HTERT RPE-1 (cell line): ENCODE measurements around the gene NDUFS8.

Experiments
- in situ Hi-C: fragments of 300-500 bp; cut with MboI; formaldehyde crosslinking; loops from 4 replicates; pipeline ENCODE4 v1.14.3; 2020; ENCODE audit warnings: low sequenced_read_pairs

NDUFS8 gene

DNA sequence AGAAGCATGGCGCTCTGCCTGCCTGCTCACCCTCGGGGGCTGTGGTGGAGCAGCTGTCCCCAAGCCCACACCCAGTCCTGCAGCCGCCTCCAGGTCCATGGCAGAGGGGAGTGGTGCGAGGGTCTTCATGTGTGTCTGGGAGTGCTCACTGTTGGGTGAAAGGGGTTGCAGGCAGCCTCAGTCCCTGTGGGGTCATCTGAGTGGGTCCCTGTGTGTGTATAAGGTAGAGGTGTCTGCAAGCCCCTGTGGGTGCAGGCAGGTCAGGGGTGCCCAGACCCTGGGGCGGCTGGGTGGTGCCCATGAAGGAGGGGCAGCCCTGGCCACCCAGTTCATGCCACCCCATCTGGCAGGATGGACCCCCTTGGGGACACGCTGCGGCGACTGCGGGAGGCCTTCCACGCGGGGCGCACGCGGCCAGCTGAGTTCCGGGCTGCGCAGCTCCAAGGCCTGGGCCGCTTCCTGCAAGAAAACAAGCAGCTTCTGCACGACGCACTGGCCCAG lies 15.5 kb upstream of the NDUFS8 start:
- in situ Hi-C loops = no loop called here

DNA sequence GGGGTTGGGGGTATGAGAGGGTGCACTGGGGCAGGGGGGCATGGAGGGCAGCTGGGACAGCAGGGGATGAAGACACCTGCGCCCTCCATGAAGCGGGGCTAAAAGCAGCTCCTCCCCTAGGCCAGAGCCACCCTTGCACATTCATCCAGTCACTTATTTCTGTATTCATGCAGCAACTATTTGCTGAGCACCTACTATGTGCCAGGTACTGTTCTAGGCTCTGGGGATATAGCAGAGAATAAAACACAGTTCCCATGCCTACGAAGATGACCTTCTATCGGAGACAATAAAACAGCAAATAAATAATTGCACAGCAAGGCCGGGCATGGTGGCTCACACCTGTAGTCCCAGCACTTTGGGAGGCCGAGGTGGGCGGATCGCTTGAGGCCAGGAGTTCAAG lies 15.0 kb upstream of the NDUFS8 start:
- in situ Hi-C loops = no loop called here

DNA sequence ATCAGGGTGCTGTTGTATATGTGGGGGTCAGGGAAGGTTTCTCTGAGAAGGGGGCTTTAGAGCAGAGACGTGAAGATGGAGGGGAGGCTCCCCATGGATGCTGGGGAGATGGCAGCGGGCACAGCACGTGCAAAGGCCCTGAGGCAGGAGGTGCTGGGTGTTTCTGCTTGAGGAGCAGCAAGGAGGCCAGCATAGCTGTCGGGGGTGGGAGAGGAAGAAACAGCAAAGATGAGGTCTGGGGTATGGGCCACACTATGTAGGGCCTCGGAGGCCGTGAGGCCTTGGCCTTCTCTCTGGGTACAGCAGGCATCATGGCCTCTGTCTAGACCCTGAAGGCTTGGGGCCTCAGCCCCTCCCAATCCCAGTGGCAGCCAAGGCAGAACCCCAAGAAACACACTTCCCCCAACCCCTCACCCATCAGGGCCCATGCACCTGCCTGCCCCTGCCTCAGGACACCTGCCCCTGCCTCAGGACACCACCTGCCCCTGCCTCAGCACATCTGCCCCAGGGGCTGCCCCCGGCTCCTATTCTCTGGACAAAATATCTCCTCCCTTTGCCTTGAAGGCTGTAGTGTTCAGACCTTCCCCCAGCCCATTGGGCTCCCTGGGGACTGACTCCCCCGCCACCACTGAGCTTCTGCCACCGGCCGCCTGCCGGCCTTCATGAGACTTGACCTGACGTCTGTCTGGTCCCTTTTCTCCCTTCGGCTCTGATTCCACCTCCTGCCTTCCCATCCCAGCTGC lies 14.1 kb upstream of the NDUFS8 start:
- in situ Hi-C loops = no loop called here

DNA sequence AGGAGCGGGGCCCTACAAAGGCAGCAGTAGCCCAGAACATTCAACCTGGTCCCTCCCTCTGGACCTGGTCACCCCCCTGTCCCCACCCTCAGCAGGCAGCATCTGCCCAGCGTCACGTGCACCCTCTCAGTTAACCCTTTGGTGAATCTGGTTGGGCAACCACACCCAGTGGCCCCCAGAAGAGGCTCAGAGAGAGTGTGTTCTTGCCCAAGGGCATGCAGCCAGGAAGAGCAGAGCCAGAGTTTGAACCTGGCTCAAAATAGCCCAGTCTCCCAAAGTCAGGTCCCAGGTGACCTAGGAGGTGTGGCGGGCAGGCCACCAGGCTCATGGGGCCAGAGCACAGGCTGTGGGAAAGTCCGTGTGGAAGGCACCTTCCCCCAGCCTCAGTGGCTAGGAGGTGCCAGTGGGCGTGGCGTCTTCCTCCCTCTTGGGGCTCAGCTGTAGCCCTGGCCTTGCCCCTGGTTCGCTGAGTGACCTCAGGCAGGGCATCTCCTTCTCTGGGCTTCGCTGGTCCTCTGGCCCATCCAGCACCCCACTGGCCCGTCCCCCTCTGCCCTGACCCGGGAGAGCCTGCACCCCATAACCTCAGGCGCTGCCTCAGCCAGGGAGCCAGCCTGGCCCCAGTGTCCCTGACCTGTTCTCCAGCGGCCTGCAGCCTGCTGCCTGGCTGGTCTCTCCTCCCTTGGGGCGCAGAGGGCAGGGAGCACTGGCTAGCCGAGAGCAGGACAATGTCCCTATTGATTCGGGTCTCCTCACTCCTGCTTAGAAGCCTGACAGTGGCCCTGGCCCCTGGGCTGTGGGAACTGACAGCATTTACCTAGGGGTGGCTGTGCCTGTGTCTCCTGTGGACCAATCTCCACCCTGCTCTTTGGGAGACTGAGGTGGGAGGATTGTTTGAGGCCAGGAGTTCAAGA lies 13.3 kb upstream of the NDUFS8 start:
- in situ Hi-C loops = no loop called here

DNA sequence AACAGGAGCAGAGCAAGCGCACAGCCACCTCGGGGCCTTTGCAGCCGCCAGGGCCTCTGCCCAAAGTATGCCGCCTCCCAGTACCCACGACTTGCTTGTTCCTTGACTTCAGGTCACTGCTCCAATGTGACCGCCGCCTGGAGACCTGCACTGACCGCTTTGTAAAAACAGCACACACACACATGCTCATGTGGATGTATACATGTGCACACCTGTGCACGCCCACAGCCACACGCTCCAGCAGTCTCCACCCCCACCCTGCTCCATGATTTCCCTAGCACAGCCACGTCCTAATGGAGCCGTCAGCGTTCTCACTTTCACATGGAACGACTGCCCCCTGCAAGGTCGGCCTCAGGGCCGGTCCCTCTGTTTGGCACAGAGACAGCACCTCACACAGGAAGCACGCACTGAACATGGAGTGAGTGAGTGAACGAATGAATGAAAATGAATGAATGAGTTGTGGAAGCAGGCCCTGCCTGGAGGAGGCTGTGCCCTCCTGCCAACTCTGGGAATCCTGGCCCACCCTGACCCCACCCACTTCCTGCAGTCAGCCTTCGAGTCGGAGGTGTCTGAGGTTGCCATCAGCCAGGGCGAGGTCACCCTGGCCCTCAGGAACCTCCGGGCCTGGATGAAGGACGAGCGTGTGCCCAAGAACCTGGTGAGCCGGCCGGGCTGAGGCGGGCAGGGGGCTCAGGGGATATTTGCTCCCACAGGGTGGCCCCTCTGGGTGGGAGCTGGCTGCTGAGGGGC lies 12.3 kb upstream of the NDUFS8 start:
- in situ Hi-C loops = no loop called here

DNA sequence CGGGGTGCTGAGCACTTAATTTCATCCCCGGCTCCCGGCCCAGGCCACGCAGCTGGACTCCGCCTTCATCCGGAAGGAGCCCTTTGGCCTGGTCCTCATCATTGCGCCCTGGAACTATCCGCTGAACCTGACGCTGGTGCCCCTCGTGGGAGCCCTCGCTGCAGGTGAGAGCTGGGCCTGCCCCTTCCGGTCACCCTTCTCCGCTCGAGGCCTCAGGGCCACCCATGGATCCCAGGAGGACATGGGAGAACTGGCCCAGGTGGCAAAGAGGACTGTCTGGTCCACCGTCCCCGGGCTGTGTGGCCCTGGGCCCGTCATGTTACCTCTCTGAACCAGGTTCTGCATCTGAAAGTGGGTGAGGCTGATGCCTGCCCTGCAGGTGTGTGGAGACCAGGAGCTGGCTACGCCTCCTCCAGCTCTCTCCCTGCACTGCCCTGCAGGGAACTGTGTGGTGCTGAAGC lies 11.7 kb upstream of the NDUFS8 start:
- in situ Hi-C loops = no loop called here

DNA sequence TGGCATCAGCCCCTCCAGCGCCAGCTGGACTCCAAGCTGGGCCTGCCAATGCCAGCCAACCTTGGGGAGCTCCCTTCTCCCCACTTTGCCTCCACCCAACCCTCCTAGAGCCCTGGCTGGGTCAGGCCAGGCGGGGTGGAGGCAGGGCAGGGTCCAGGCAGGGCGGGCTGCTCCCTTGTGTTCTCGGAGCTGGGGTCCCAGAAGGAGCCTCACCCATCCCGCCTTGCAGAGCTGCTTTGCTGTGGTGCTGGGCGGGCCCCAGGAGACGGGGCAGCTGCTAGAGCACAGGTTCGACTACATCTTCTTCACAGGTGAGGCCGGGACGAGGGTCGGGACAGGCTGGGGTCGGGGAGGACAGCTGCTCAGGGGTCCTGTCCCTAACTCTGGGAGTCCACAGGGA lies 11.0 kb upstream of the NDUFS8 start:
- in situ Hi-C loops = no loop called here

DNA sequence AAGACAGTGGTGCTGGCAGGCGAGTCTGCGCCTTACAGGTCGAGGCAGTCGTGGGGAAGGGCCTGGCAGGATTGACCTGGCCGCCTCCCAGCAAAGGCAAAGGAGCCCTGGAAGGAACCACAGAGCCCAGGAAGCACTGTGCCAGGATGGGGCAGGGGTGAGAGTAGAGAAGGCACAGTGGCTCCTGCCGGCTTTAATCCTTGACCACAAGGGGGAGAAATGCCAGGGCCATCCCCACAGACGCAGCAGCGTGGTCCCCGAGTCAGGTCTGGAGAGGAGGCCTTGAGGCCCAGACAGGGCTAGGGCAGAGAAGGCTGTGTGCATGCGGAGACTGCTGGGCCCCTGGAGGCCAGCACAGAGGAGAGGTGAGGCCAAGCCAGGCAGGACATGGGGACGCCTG lies 9.9 kb upstream of the NDUFS8 start:
- in situ Hi-C loops = no loop called here

DNA sequence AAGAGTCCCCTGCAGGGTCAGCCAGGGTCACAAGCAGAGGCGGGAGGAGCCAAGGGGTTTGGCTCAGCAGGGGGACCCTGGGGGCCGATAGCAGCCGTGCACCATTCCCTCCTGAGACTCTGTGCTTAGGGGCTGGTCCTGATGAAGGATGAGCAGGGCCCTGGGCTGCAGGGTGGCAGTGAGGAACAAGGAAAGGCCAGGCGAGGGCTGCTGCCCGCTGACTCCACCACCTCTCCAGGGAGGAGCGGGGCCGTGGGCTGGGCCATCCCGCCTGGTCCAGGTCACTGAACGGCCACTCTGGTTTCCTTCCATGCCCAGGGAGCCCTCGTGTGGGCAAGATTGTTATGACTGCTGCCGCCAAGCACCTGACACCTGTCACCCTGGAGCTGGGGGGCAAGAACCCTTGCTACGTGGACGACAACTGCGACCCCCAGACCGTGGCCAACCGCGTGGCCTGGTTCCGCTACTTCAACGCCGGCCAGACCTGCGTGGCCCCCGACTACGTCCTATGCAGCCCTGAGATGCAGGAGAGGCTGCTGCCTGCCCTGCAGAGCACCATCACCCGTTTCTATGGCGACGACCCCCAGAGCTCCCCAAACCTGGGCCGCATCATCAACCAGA lies 9.2 kb upstream of the NDUFS8 start:
- in situ Hi-C loops = no loop called here

DNA sequence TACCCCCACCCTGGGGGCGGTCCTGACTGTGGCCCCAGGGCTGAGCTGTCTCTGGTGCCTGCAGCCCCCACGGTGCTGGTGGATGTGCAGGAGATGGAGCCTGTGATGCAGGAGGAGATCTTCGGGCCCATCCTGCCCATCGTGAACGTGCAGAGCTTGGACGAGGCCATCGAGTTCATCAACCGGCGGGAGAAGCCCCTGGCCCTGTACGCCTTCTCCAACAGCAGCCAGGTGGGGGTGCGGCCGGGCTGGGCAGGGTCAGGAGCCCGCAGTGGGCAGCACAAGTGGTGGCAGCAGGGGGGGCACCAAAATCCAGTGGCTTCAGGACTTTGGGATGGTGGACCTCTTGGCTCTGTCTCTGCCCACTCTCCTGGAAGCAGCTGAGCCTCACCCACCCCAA lies 8.0 kb upstream of the NDUFS8 start:
- in situ Hi-C loops = no loop called here

DNA sequence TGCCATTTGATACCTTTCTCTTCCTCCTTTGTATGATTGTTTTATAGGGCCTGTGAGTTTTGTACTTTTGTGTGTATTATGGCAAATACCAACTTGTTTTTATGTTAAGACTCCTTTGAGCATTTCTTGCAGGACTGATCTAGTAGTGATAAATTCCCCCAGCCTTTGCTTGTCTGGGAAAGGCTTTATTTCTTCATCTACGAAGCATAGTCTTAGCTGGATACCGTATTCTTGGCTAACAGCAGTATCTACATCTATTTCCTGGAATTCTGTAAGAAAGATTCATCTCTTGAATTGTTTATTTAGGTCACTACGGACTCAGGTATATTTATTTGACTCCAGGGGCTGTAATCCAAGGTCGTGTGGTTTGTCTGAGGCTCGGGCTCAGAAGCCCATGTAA lies 6.0 kb upstream of the NDUFS8 start:
- in situ Hi-C loops = no loop called here

DNA sequence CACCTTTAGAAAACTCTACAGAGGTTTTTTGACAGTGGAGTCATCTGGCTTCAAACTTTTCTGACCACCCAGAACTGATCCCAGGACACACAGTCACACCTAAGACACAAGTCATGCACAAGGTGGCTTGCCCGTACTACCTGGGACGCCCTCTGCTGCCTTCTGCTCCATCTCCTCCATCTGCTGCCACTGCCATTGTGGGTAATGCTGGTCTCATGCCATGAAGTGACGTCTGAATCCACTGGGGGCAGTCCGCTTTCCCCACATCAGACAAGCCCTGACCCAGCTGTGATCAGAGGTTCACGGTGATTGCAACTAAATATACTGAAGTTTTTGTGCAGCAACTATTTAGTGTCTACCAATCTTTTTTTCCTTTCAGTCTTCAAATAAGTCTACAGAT lies 5.4 kb upstream of the NDUFS8 start:
- in situ Hi-C loops = no loop called here

DNA sequence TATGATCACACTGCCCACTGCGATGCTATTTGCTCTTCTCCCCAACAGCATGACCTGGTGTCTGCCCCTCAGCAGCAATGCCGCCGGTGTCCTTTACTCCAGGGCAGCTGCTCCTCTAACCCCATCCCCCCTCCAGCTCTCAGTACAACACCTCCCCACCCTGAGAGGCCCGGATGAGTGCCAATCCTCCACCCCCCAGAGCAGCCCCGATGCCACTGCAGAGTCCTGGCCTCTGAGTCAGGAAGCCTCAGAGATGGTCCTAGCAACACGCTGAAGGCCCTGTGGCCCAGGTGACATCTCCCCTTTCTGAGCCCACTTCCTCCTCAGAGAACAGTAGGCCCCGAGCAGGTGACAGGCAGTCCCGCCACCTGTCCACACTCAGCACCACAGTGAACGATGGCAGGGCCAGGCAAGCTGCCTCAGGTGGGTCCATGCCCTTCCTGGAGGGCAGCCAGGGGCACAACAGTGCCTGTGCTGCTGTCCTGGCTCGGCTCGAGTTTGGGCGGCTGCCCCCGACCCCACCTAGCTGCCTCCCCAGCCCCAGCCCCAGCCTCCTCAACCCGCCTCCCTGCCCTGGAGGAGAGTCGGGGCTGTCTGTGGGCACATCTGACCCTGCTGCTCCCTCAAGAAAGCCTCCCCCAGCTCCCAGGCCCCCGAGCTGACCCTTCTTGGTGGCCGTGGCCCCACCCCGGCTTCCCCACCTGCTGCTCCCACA lies 3.9 kb upstream of the NDUFS8 start:
- in situ Hi-C loops = no loop called here

DNA sequence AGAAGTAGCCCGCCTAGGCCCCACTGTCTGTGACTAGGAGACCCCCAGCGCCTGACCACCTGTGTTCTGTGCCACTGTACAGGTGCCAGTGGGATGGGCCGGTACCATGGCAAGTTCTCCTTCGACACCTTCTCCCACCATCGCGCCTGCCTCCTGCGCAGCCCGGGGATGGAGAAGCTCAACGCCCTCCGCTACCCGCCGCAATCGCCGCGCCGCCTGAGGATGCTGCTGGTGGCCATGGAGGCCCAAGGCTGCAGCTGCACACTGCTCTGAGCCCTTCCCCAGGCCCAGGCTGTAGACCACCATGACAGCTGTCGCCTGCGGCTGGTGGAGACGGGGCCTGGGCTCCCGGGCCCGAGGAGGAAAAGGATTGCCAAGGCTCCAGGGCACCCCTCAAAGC lies 2.8 kb upstream of the NDUFS8 start:
- in situ Hi-C loops = no loop called here

DNA sequence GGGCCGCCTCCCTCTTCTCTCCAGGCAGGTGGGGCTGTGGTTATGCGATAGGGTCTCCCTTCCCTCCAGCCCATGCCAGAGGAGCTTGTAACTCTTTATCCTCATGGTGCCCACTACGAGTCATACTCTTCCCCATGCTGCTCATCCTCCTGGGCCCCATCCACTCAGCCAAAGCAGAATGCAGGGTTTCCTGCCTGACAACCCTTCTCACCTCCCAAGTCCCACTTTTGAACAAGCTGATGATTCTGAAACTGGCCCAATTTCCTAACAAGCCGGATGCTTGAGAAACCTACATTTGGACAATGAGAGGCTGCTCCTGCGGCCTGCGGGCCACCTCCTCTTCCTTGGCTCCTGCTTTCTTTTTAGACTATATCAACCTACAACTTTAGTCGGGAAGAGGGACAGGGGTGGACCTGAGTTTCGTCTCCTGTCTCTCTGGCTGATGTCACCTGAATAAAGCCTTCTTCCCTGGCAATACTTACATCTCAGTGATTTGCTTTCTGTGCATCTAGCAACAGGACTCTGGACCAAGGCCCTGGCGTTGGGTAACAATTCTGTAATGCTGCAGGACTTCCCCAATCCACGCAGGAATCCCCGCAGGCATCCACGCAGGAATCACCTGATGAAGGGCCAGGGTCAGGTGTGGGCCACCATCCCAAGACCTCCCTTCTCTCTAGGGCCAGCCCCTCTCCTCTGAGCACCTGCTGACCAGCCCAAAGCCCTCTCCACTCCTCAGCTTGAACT lies 1.5 kb upstream of the NDUFS8 start:
- in situ Hi-C loops = no loop called here

DNA sequence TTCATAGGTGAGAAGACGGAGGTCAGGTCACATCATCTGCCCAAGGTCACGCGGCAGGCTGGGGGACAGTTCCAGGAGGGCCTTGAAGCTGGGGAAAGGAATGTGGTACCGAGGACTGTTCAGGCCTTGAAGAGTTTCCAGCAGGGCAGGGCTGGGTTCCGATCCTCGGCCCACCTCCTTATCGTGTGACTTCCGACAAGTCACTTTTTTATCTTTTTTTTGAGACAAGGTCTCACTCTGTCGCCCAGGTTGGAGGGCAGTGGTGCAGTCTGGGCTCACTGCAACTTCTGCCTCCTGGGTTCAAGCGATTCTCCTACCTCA lies 623 bp downstream of the NDUFS8 start:
- in situ Hi-C loops = no loop called here

DNA sequence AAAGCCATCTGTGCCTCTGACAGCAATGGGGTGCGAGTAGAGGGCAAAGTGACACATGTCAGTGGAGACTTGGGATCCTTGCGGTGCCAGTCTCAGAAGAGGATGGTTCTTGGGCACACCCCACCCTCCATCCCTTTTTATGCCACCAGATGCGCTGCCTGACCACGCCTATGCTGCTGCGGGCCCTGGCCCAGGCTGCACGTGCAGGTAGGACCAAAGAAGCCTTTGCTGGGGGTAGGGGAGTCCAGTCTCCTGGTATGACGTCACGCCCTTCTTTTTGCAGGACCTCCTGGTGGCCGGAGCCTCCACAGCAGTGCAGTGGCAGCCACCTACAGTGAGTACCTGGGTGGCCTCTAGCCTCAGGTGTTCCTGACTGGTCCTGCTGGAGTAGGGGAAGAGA lies 1.5 kb downstream of the NDUFS8 start:
- in situ Hi-C loops = no loop called here

DNA sequence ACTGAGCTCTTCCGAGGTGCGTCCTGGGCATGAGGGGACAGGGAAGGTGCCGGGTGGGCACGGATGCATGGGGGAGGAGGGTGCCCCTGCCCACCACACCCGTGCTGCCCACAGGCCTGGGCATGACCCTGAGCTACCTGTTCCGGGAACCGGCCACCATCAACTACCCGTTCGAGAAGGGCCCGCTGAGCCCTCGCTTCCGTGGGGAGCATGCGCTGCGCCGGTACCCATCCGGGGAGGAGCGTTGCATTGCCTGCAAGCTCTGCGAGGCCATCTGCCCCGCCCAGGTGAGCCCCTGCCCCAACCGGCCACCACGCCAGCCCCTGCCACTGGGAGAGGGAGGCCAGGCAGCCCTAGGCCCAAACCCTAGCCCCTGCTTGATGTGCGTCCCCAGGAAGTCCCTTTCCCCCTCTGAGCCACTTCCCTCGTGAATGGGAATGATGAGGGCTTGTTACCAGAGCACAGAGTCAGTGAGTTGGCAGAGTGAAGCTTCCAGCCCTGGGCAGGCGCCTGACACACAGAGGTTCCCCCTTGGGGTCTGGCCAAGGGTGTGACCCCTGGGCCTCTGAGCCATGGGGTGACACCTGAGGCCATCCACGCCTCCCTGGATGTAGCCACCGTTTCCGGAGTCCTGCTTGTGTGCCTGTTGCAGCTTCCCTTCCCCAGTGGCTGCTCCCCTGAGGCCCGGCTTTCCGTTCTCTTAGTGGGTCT lies 2.7 kb downstream of the NDUFS8 start:
- in situ Hi-C loops = no loop called here

DNA sequence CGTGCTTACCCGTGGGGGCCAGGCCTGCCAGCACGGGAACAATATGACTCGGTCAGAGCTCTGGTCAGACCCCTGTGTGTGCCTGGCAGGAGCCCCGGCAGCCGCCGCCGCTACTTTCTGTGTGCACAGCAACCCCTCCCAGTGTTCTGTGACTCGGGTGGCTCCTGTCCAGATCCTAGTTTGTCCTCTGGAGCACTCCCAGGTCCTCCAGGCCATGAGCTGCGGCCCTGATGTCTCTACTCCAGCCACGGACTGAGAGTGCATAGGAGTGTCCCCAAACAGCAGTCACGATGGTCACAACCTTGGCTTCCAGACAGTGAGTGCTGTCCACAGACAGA lies 3.2 kb downstream of the NDUFS8 start:
- in situ Hi-C loops = no loop called here
